Mesothelial cell of epicardium (in vitro differentiated cells): ENCODE results near the gene ADIG. TPM values are rescaled to one million over a fixed set of nuclear protein-coding genes. Genes with fewer than 3 reads are reported as not detected.

Experiments
- DNase-seq, 2 experiments: peaks; one replicate each; pipeline ENCODE4 v3.0.0; 2021; ENCODE audit warnings: low spot score in 2 of 2; ENCODE audit not compliant: unreplicated experiment in 2 of 2
- H3K27ac Mint-ChIP-seq: 2 replicates; pipeline ENCODE4 v1.8.0; 2021; ENCODE audit warnings: mixed read lengths
- H3K27me3 Mint-ChIP-seq: 2 replicates; pipeline ENCODE4 v1.8.0; 2021; ENCODE audit warnings: low read depth, mixed read lengths
- H3K36me3 Mint-ChIP-seq: 2 replicates; pipeline ENCODE4 v1.8.0; 2021; ENCODE audit warnings: mixed read lengths
- H3K4me1 Mint-ChIP-seq: 2 replicates; pipeline ENCODE4 v1.8.0; 2021; ENCODE audit warnings: mixed read lengths
- H3K4me3 Mint-ChIP-seq: 2 replicates; pipeline ENCODE4 v1.8.0; 2021; ENCODE audit warnings: mild to moderate bottlenecking, moderate library complexity, mixed read lengths
- H3K9me3 Mint-ChIP-seq: 2 replicates; pipeline ENCODE4 v1.8.0; 2021; ENCODE audit warnings: mixed read lengths
- CTCF ChIP-seq: fragments of 200-600 bp; sonication (generic); IDR thresholded peaks from one replicate; pipeline ENCODE4 v1.5.0; 2021; ENCODE audit warnings: antibody characterized with exemption; ENCODE audit not compliant: unreplicated experiment
- total RNA-seq: library from RNA; stranded (reverse); gene quantifications from 3 replicates; pipeline ENCODE4 v1.2.1, GENCODE V29; 2021

Gene ADIG
- total RNA-seq, 1 donor from 2014 or later, result not detected

- no peak for DNase-seq
- H3K27ac Mint-ChIP-seq, result no peak overlapping the region
- no peaks in the 10 kb centered on the region for H3K9me3 Mint-ChIP-seq
- no peak overlapping the region for H3K4me3 Mint-ChIP-seq
- TF ChIP-seq CTCF, result no peak
- no peaks in the 10 kb centered on the region for H3K36me3 Mint-ChIP-seq
- H3K27me3 Mint-ChIP-seq, result no peaks in the 10 kb centered on the region
- peaks cover 6% of the 10 kb centered on the region for H3K4me1 Mint-ChIP-seq
Measured at GRCh38 chr20:38635721-38636288, 54.8 kb downstream of the ADIG start.

Other genes with a start within 250 kb of the ADIG start
- gene LBP, start 234.7 kb upstream of the ADIG start, total RNA-seq, result not detected in 3 replicates
- 49.4 to 54.0 TPM (median 51.1 TPM) in 3 replicates for gene SNHG17, start 145.9 kb upstream of the ADIG start, total RNA-seq
- gene RALGAPB, start 108.4 kb upstream of the ADIG start, total RNA-seq, result 42.2 to 45.4 TPM (median 43.5 TPM) in 3 replicates
- 0.33 to 0.54 TPM (median 0.45 TPM) in 3 replicates for gene ARHGAP40, start 20.6 kb downstream of the ADIG start, total RNA-seq
- gene SLC32A1, start 143.3 kb downstream of the ADIG start, total RNA-seq, result not detected in 3 replicates
- 9.5 to 9.7 TPM (median 9.5 TPM) in 3 replicates for gene ACTR5, start 167.3 kb downstream of the ADIG start, total RNA-seq
- gene PPP1R16B, start 224.5 kb downstream of the ADIG start, total RNA-seq, result 0.04 TPM in 1 of 3 replicates, not detected in the others